ENCODE data around the gene PPM1E. TPM values are rescaled to one million over a fixed set of nuclear protein-coding genes. Genes with fewer than 3 reads are reported as not detected.

PPM1E gene
- total and polyA plus RNA-seq, 4 donors, result 0.08 to 1.3 (median 0.66) TPM

GRCh38 chr17:58823051-58823525 is 67.4 kb downstream of the PPM1E start:
- WGBS, 2 donors, result 89 to 91% methylated on average over 2 of the region's 2 CpGs
- no peak overlapping the region for H3K27ac ChIP-seq (ENCODE audit: low read depth in 1 of 2, low read length in 1 of 2)
- H3K4me1 ChIP-seq (ENCODE audit: control insufficient read depth in 5 of 5, insufficient read depth in 5 of 5, low read length in 5 of 5), result no peaks in the 10 kb centered on the region

GRCh38 chr17:58829172-58829637 is 73.6 kb downstream of the PPM1E start:
- no peaks in the 10 kb centered on the region for H3K4me1 ChIP-seq (ENCODE audit: control insufficient read depth in 5 of 5, insufficient read depth in 5 of 5, low read length in 5 of 5)
- H3K4me3 ChIP-seq, result no peak overlapping the region
- H3K27me3 ChIP-seq (ENCODE audit: control insufficient read depth in 3 of 3, insufficient read depth in 3 of 3, low read length in 2 of 3), result no peaks in the 10 kb centered on the region
- no peak overlapping the region for H3K27ac ChIP-seq (ENCODE audit: low read depth in 1 of 2, low read length in 1 of 2)
- H3K36me3 ChIP-seq (ENCODE audit: control insufficient read depth in 4 of 4, insufficient read depth in 4 of 4, low read length in 4 of 4), result no peaks in the 10 kb centered on the region
- H3K9me3 ChIP-seq (ENCODE audit: control insufficient read depth in 4 of 4, insufficient read depth in 3 of 4, low read length in 3 of 4), result no peaks in the 10 kb centered on the region
- WGBS, 2 donors, result 85 to 90% methylated on average over 10 of the region's 10 CpGs
- H3K9ac ChIP-seq (ENCODE audit: insufficient read depth in 1 of 2, low read length in 2 of 2), result no peak overlapping the region
- DNase-seq (no peak), ATAC-seq (ENCODE audit: insufficient read depth, low FRiP score) (no peak)
- no peak for TF ChIP-seq CTCF (IDR thresholded peaks at IDR 0.05; ENCODE audit: control extremely low read depth, extremely low read depth)

More at GRCh38 chr17:58823051-58823525, 67.4 kb downstream of the PPM1E start:
- H3K27me3 ChIP-seq (ENCODE audit: control insufficient read depth in 3 of 3, insufficient read depth in 3 of 3, low read length in 2 of 3), result peaks cover 0 to 2% (median 0%) of the 10 kb centered on the region in 3 donors
- DNase-seq (no peak), ATAC-seq (ENCODE audit: insufficient read depth, low FRiP score) (no peak)
- no peak overlapping the region for H3K4me3 ChIP-seq
- no peak for TF ChIP-seq CTCF (IDR thresholded peaks at IDR 0.05; ENCODE audit: control extremely low read depth, extremely low read depth)
- H3K9ac ChIP-seq (ENCODE audit: insufficient read depth in 1 of 2, low read length in 2 of 2), result no peak overlapping the region
- H3K9me3 ChIP-seq (ENCODE audit: control insufficient read depth in 4 of 4, insufficient read depth in 3 of 4, low read length in 3 of 4), result no peaks in the 10 kb centered on the region
- no peaks in the 10 kb centered on the region for H3K36me3 ChIP-seq (ENCODE audit: control insufficient read depth in 4 of 4, insufficient read depth in 4 of 4, low read length in 4 of 4)

- no peak for ATAC-seq (ENCODE audit: insufficient read depth, low FRiP score)
- Histone ChIP-seq H3K27me3 (ENCODE audit: control insufficient read depth in 3 of 3, insufficient read depth in 3 of 3, low read length in 2 of 3) (no peaks in the 10 kb centered on the region), H3K9ac (ENCODE audit: insufficient read depth in 1 of 2, low read length in 2 of 2) (no peak overlapping the region), H3K36me3 (ENCODE audit: control insufficient read depth in 4 of 4, insufficient read depth in 4 of 4, low read length in 4 of 4) (no peaks in the 10 kb centered on the region), H3K27ac (ENCODE audit: low read depth in 1 of 2, low read length in 1 of 2) (no peak overlapping the region), H3K4me3 (no peak overlapping the region), H3K4me1 (ENCODE audit: control insufficient read depth in 5 of 5, insufficient read depth in 5 of 5, low read length in 5 of 5) (no peaks in the 10 kb centered on the region), H3K9me3 (ENCODE audit: control insufficient read depth in 4 of 4, insufficient read depth in 3 of 4, low read length in 3 of 4) (no peaks in the 10 kb centered on the region)
- 98 to 100% methylated on average over 1 of the region's 1 CpG for WGBS, 2 donors
- no peak for DNase-seq
- TF ChIP-seq CTCF (IDR thresholded peaks at IDR 0.05; ENCODE audit: control extremely low read depth, extremely low read depth), result no peak
Observed at GRCh38 chr17:58831780-58832179, 76.1 kb downstream of the PPM1E start.

GRCh38 chr17:58832514-58832913 is 76.9 kb downstream of the PPM1E start:
- H3K4me1 ChIP-seq (ENCODE audit: control insufficient read depth in 5 of 5, insufficient read depth in 5 of 5, low read length in 5 of 5), result no peaks in the 10 kb centered on the region
- no peaks in the 10 kb centered on the region for H3K27me3 ChIP-seq (ENCODE audit: control insufficient read depth in 3 of 3, insufficient read depth in 3 of 3, low read length in 2 of 3)
- no peak overlapping the region for H3K9ac ChIP-seq (ENCODE audit: insufficient read depth in 1 of 2, low read length in 2 of 2)
- no peak overlapping the region for H3K4me3 ChIP-seq
- no peak overlapping the region for H3K27ac ChIP-seq (ENCODE audit: low read depth in 1 of 2, low read length in 1 of 2)
- no peaks in the 10 kb centered on the region for H3K36me3 ChIP-seq (ENCODE audit: control insufficient read depth in 4 of 4, insufficient read depth in 4 of 4, low read length in 4 of 4)
- DNase-seq (no peak), ATAC-seq (ENCODE audit: insufficient read depth, low FRiP score) (no peak)
- TF ChIP-seq CTCF (IDR thresholded peaks at IDR 0.05; ENCODE audit: control extremely low read depth, extremely low read depth), result no peak
- no peaks in the 10 kb centered on the region for H3K9me3 ChIP-seq (ENCODE audit: control insufficient read depth in 4 of 4, insufficient read depth in 3 of 4, low read length in 3 of 4)
- 88 to 97% methylated on average over 3 of the region's 3 CpGs for WGBS, 2 donors

Measured in lung (tissue), 12 donors.